Endothelial cell (in vitro differentiated cells): ENCODE results near the gene GNG3. TPM values are rescaled to one million over a fixed set of nuclear protein-coding genes. Genes with fewer than 3 reads are reported as not detected.
A peak's percentile ranks its signal among the peaks of the same experiment; 100 is the strongest.

ENCODE experiments used
- DNase-seq: peaks from one replicate; pipeline ENCODE4 v3.0.0; 2021; ENCODE audit warnings: low spot score
- H3K27ac Mint-ChIP-seq: one replicate; pipeline ENCODE4 v1.8.0; 2021; ENCODE audit warnings: mixed read lengths, inconsistent platforms; ENCODE audit not compliant: unreplicated experiment
- H3K27me3 Mint-ChIP-seq: one replicate; pipeline ENCODE4 v1.8.0; 2021; ENCODE audit warnings: mild to moderate bottlenecking, moderate library complexity, mixed read lengths, inconsistent platforms; ENCODE audit not compliant: unreplicated experiment
- H3K36me3 Mint-ChIP-seq: one replicate; pipeline ENCODE4 v1.8.0; 2021; ENCODE audit warnings: mild to moderate bottlenecking, low read depth, mixed read lengths, inconsistent platforms; ENCODE audit not compliant: unreplicated experiment
- H3K4me1 Mint-ChIP-seq: one replicate; pipeline ENCODE4 v1.8.0; 2021; ENCODE audit warnings: mild to moderate bottlenecking, mixed read lengths, inconsistent platforms; ENCODE audit not compliant: unreplicated experiment
- H3K4me3 Mint-ChIP-seq: one replicate; pipeline ENCODE4 v1.8.0; 2021; ENCODE audit warnings: mild to moderate bottlenecking, mixed read lengths, inconsistent platforms; ENCODE audit not compliant: unreplicated experiment
- H3K9me3 Mint-ChIP-seq: one replicate; pipeline ENCODE4 v1.8.0; 2021; ENCODE audit warnings: mixed read lengths, inconsistent platforms; ENCODE audit not compliant: unreplicated experiment
- CTCF ChIP-seq: fragments of 200-600 bp; sonication (generic); IDR thresholded peaks from one replicate; pipeline ENCODE4 v1.5.0; 2021; ENCODE audit warnings: antibody characterized with exemption; ENCODE audit not compliant: unreplicated experiment
- total RNA-seq: library from RNA; stranded (reverse); fragmentation: NEBNext Ultra II Directional; extraction: Animal tissue kit (Norgen Biotek cat#: 25700); gene quantifications from one replicate; pipeline ENCODE4 v1.2.1, GENCODE V29; 2021; ENCODE audit not compliant: unreplicated experiment

Gene GNG3
- total RNA-seq, 1 donor from 2014 or later = 1.1 TPM

GRCh38 chr11:62677714-62678113, 29.8 kb upstream of the GNG3 start:
- Mint-ChIP-seq H3K9me3 (no peaks in the 10 kb centered on the region), H3K36me3 (peaks cover 26% of the 10 kb centered on the region)
- TF ChIP-seq CTCF = no peak

GRCh38 chr11:62678433-62678769, 29.1 kb upstream of the GNG3 start:
- no peaks in the 10 kb centered on the region for H3K9me3 Mint-ChIP-seq
- H3K27me3 Mint-ChIP-seq = peaks cover 5% of the 10 kb centered on the region
- H3K36me3 Mint-ChIP-seq = peaks cover 26% of the 10 kb centered on the region
- no peak for DNase-seq
- peak overlapping the region; percentile 94 for H3K4me3 Mint-ChIP-seq
- H3K4me1 Mint-ChIP-seq = peaks cover 8% of the 10 kb centered on the region
- TF ChIP-seq CTCF = no peak
- H3K27ac Mint-ChIP-seq = peak overlapping the region; percentile 92

More at GRCh38 chr11:62677714-62678113, 29.8 kb upstream of the GNG3 start:
- no peak for DNase-seq
- peak overlapping the region; percentile 92 for H3K27ac Mint-ChIP-seq
- peaks cover 12% of the 10 kb centered on the region for H3K4me1 Mint-ChIP-seq
- H3K4me3 Mint-ChIP-seq = peak overlapping the region; percentile 94
- peaks cover 6% of the 10 kb centered on the region for H3K27me3 Mint-ChIP-seq

- Mint-ChIP-seq H3K36me3 (peaks cover 26% of the 10 kb centered on the region), H3K4me1 (peaks cover 8% of the 10 kb centered on the region), H3K4me3 (peak within 1 kb of the TSS; percentile 94), H3K9me3 (no peaks in the 10 kb centered on the region), H3K27ac (peak within 1 kb of the TSS; percentile 92), H3K27me3 (peaks cover 5% of the 10 kb centered on the region)
- no peak for TF ChIP-seq CTCF
- peak; percentile 74 for DNase-seq
These were observed 28.4 kb upstream of the GNG3 start, which contains the start of gene UBXN1 for GRCh38 chr11:62678770-62679696. Gene UBXN1, minus strand, starts transcription at chr11:62679073. Its CDS starts 150 bp downstream, at chr11:62678923.

GRCh38 chr11:62680825-62681240, 26.6 kb upstream of the GNG3 start:
- no peak overlapping the region for H3K4me3 Mint-ChIP-seq
- H3K4me1 Mint-ChIP-seq = peaks cover 8% of the 10 kb centered on the region
- peak; percentile 37 for DNase-seq
- H3K36me3 Mint-ChIP-seq = peaks cover 19% of the 10 kb centered on the region
- no peaks in the 10 kb centered on the region for H3K9me3 Mint-ChIP-seq
- TF ChIP-seq CTCF = peak; percentile 43
- H3K27ac Mint-ChIP-seq = no peak overlapping the region
- peaks cover 4% of the 10 kb centered on the region for H3K27me3 Mint-ChIP-seq

- no peak overlapping the region for H3K27ac Mint-ChIP-seq
These were observed 25.0 kb upstream of the GNG3 start for GRCh38 chr11:62682518-62682917.

More at GRCh38 chr11:62682518-62682917, 25.0 kb upstream of the GNG3 start:
- peaks cover 5% of the 10 kb centered on the region for H3K27me3 Mint-ChIP-seq
- no peak for TF ChIP-seq CTCF
- no peak for DNase-seq
- peaks cover 8% of the 10 kb centered on the region for H3K4me1 Mint-ChIP-seq
- H3K9me3 Mint-ChIP-seq = no peaks in the 10 kb centered on the region
- no peak overlapping the region for H3K4me3 Mint-ChIP-seq
- H3K36me3 Mint-ChIP-seq = peaks cover 7% of the 10 kb centered on the region
